Spleen (tissue), 11 donors: Measurements from ENCODE around the gene LPP. TPM values are rescaled to one million over a fixed set of nuclear protein-coding genes. Genes with fewer than 3 reads are reported as not detected.
A peak's percentile ranks its signal among the peaks of the same experiment; 100 is the strongest.

Experiments
- DNase-seq: peaks from one replicate; pipeline ENCODE4 v3.0.0-alpha.2; 2020
- H3K27ac ChIP-seq, 8 donors: fragments of 200-600 bp; sonication (generic) in 7 of 8; 1 replicate in 4 of 8; 2 replicates in 4 of 8; pipeline versions ENCODE4 v1.5.0 to v1.8.0; 2016 to 2021; ENCODE audit warnings: inconsistent platforms in 4 of 8, mild to moderate bottlenecking in 4 of 8, moderate library complexity in 1 of 8
- H3K27me3 ChIP-seq, 7 donors: fragments of 200-600 bp; sonication (generic) in 6 of 7; replicated peaks in 1 of 7; 1 replicate in 4 of 7; 2 replicates in 3 of 7; pipeline versions ENCODE4 v1.5.0 to v1.8.0; 2016 to 2021; ENCODE audit warnings: inconsistent platforms in 3 of 7, mild to moderate bottlenecking in 1 of 7
- H3K36me3 ChIP-seq, 6 donors: fragments of 200-600 bp; sonication (generic) in 5 of 6; 1 replicate in 4 of 6; 2 replicates in 2 of 6; pipeline versions ENCODE4 v1.5.0 to v1.8.0; 2016 to 2021; ENCODE audit warnings: inconsistent platforms in 2 of 6
- H3K4me1 ChIP-seq, 6 donors: fragments of 200-600 bp; sonication (generic) in 5 of 6; 1 replicate in 3 of 6; 2 replicates in 3 of 6; pipeline versions ENCODE4 v1.5.0 to v1.8.0; 2016 to 2021; ENCODE audit warnings: inconsistent platforms in 3 of 6
- H3K4me3 ChIP-seq, 8 donors: fragments of 200-600 bp; sonication (generic) in 7 of 8; 1 replicate in 4 of 8; 2 replicates in 4 of 8; pipeline versions ENCODE4 v1.5.0 to v1.8.0; 2016 to 2021; ENCODE audit warnings: inconsistent platforms in 4 of 8, mild to moderate bottlenecking in 4 of 8, moderate library complexity in 2 of 8
- H3K9me3 ChIP-seq, 8 donors: fragments of 200-600 bp; sonication (generic) in 7 of 8; 1 replicate in 4 of 8; 2 replicates in 4 of 8; pipeline versions ENCODE4 v1.5.0 to v1.8.0; 2016 to 2021; ENCODE audit warnings: inconsistent platforms in 4 of 8
- POLR2A ChIP-seq, 3 donors: fragments of 450-650 bp; IDR thresholded peaks; one replicate each; pipeline ENCODE4 v1.5.1; 2017; ENCODE audit warnings: antibody characterized with exemption in 3 of 3, mild to moderate bottlenecking in 1 of 3
- POLR2AphosphoS5 ChIP-seq, 3 donors: sonication (generic); formaldehyde crosslinking; IDR thresholded peaks; one replicate each; pipeline ENCODE4 v1.5.1; 2017; ENCODE audit warnings: antibody characterized with exemption in 3 of 3
- WGBS, 5 donors: extraction: QIAGEN DNeasy Blood & Tissue Kit in 3 of 5; methylation state at CpG; one replicate each; pipeline versions ENCODE4 v1.1.5 to v1.1.7; 2013 to 2018; 5-methylcytosine and 5-hydroxymethylcytosine counted together
- intact Hi-C: fragments of 100-400 bp; cut with DNase I; formaldehyde crosslinking; loops from one replicate; pipeline ENCODE4 v1.15.0; 2023; ENCODE audit warnings: low total_unique reads
- polyA plus RNA-seq, 3 donors: library from polyadenylated mRNA; stranded (reverse); fragments of 200-250 nt; gene quantifications; one replicate each; pipeline ENCODE4 v1.2.1, GENCODE V29; 2013
- total RNA-seq, 7 donors: library from RNA; depleted of rRNA in 3 of 7; stranded (reverse); fragments of >200 nt in 3 of 7; fragmentation: NEBNext Ultra II Directional in 4 of 7; extraction: Animal tissue kit (Norgen Biotek cat#: 25700) in 4 of 7; gene quantifications; one replicate each; pipeline versions ENCODE4 v1.1.0 to v1.2.1, GENCODE V29; 2016 to 2021
- TF ChIP-seq, protein P1 (sequence below), 11 experiments: fragments of 200-600 bp in 7 of 11; fragments of 450-650 bp in 4 of 11; sonication (generic) in 4 of 11; IDR thresholded peaks in 8 of 11; conservative IDR thresholded peaks in 3 of 11; 1 replicate in 7 of 11; 2 replicates in 4 of 11; pipeline versions ENCODE4 v1.4.0 to v1.8.0; 2016 to 2021; ENCODE audit warnings: antibody characterized with exemption in 11 of 11, inconsistent platforms in 4 of 11, mild to moderate bottlenecking in 1 of 11
- donor health status: healthy with polysubstance abuse.
- donor health status: DM: no; HTN: no; CAD: no; lungs with moderate emphysema.
- donor health status: DM: no; HTN: no; CAD: no.
- donor health status: Bipolar disorder and iron deficiency.
- donor health status: healthy.
- donor health status: DM: no; HTN: no; CAD: no.
- donor health status: DM: yes; HTN: yes; CAD: no.

Gene LPP
- total and polyA plus RNA-seq, 10 donors, result 2.4 to 270 (median 156) TPM

GRCh38 chr3:188589771-188590170, 435.8 kb downstream of the LPP start:
- peak overlapping the region in 3 of 8 donors; percentile 53 to 70 (median 69) for H3K27ac ChIP-seq
- H3K9me3 ChIP-seq, result no peaks in the 10 kb centered on the region
- whole genome bisulfite sequencing, 5 donors, result 78 to 91% (median 87%) methylated on average over 2 of the region's 2 CpGs
- H3K4me3 ChIP-seq, result no peak overlapping the region
- TF ChIP-seq, protein P1, sequence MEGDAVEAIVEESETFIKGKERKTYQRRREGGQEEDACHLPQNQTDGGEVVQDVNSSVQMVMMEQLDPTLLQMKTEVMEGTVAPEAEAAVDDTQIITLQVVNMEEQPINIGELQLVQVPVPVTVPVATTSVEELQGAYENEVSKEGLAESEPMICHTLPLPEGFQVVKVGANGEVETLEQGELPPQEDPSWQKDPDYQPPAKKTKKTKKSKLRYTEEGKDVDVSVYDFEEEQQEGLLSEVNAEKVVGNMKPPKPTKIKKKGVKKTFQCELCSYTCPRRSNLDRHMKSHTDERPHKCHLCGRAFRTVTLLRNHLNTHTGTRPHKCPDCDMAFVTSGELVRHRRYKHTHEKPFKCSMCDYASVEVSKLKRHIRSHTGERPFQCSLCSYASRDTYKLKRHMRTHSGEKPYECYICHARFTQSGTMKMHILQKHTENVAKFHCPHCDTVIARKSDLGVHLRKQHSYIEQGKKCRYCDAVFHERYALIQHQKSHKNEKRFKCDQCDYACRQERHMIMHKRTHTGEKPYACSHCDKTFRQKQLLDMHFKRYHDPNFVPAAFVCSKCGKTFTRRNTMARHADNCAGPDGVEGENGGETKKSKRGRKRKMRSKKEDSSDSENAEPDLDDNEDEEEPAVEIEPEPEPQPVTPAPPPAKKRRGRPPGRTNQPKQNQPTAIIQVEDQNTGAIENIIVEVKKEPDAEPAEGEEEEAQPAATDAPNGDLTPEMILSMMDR (IDR thresholded peaks at IDR 0.05 in 8 of 11, conservative IDR thresholded peaks at IDR 0.05 in 3 of 11), result no peak
- TF ChIP-seq POLR2A (IDR thresholded peaks at IDR 0.05), result no peak
- TF ChIP-seq POLR2AphosphoS5 (IDR thresholded peaks at IDR 0.05), result no peak
- intact Hi-C loops, result no loop called here
- no peaks in the 10 kb centered on the region for H3K27me3 ChIP-seq
- no peaks in the 10 kb centered on the region for H3K36me3 ChIP-seq
- no peak for DNase-seq
- H3K4me1 ChIP-seq, result peaks cover 0 to 48% (median 19%) of the 10 kb centered on the region in 6 donors

GRCh38 chr3:188590557-188590956, 436.6 kb downstream of the LPP start:
- TF ChIP-seq POLR2A (IDR thresholded peaks at IDR 0.05) (no peak), POLR2AphosphoS5 (IDR thresholded peaks at IDR 0.05) (no peak)
- TF ChIP-seq, protein P1 (IDR thresholded peaks at IDR 0.05 in 8 of 11, conservative IDR thresholded peaks at IDR 0.05 in 3 of 11), result no peak
- Histone ChIP-seq H3K36me3 (no peaks in the 10 kb centered on the region), H3K9me3 (no peaks in the 10 kb centered on the region), H3K4me1 (peaks cover 0 to 42% (median 13%) of the 10 kb centered on the region in 6 donors), H3K27ac (peak overlapping the region in 2 of 8 donors; percentile 7 to 19), H3K4me3 (no peak overlapping the region), H3K27me3 (no peaks in the 10 kb centered on the region)
- intact Hi-C loops, result no loop called here
- no peak for DNase-seq

- TF ChIP-seq, protein P1 (IDR thresholded peaks at IDR 0.05 in 8 of 11, conservative IDR thresholded peaks at IDR 0.05 in 3 of 11), result no peak
- TF ChIP-seq POLR2AphosphoS5 (IDR thresholded peaks at IDR 0.05) (no peak), POLR2A (IDR thresholded peaks at IDR 0.05) (no peak)
- Histone ChIP-seq H3K27me3 (no peaks in the 10 kb centered on the region), H3K9me3 (no peaks in the 10 kb centered on the region), H3K27ac (peak overlapping the region in 1 of 8 donors; percentile 28), H3K4me1 (peaks cover 0 to 25% (median 7%) of the 10 kb centered on the region in 6 donors), H3K36me3 (no peaks in the 10 kb centered on the region), H3K4me3 (no peak overlapping the region)
- intact Hi-C loops, result no loop called here
- DNase-seq, result no peak
- 78 to 93% (median 82%) methylated on average over 2 of the region's 2 CpGs for WGBS, 5 donors
These were observed 440.2 kb downstream of the LPP start for GRCh38 chr3:188594139-188594538.

DNA sequence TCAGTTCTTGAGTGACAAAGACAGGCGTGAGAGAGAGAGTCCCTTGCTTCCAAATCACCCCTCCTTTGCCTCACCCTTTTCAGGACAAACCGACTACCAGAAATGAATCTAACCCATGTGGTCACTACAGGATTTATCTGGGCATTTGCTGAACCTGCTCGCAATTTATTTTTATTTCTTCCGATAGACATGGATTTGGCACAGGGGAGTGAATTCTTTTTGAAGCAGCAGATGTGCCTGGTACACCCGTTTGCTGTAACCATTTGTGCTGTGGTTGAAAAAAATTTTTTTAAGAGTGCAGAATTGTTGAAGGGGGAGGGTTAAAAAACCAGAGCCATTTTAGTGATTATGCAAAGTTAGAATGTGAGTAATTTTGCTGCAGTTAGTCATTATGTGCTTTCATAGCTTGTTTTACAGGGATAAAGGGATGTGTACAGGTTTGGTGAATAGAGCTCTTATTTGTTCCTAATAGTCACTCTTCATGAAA, 442.0 kb downstream of the LPP start:
- WGBS, 5 donors, result 71 to 90% (median 84%) methylated on average over 5 of the region's 5 CpGs
- peaks cover 0 to 11% (median 0%) of the 10 kb centered on the region in 6 donors for H3K4me1 ChIP-seq

More for the DNA sequence above, 442.0 kb downstream of the LPP start:
- Histone ChIP-seq H3K9me3 (no peaks in the 10 kb centered on the region), H3K4me3 (no peak overlapping the region), H3K27ac (no peak overlapping the region), H3K27me3 (no peaks in the 10 kb centered on the region), H3K36me3 (no peaks in the 10 kb centered on the region)
- DNase-seq, result no peak
- TF ChIP-seq POLR2A (IDR thresholded peaks at IDR 0.05) (no peak), POLR2AphosphoS5 (IDR thresholded peaks at IDR 0.05) (no peak)
- TF ChIP-seq, protein P1 (IDR thresholded peaks at IDR 0.05 in 8 of 11, conservative IDR thresholded peaks at IDR 0.05 in 3 of 11), result no peak
- intact Hi-C loops, result no loop called here
